Inferior parietal cortex (tissue), 1 donor: ENCODE measurements around the gene INPP1.
A peak's percentile ranks its signal among the peaks of the same experiment; 100 is the strongest.

Experiments used
- DNase-seq: peaks from one replicate; pipeline ENCODE4 v3.0.0-alpha.2; 2016; ENCODE audit errors: extremely low spot score

Gene INPP1

DNA sequence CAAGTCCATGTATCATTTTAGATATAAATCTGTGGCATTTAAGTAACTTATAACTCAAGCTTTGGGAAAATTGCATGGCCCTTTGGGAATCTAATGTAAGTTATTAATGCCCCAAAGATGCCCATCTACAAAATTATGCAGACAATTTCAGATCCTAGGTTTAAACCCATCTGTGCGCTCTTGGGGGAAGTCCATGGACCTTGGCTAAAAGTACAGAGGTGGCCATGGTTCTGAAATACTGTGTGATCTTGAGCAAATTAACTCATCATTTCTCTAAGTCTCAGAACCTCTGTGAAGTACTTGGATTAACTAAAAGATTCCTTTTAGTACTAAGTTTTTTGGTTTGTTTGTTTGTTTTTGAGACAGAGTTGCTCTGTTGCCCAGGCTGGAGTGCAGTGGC lies 19.5 kb downstream of the INPP1 start:
- DNase-seq: no peak

DNA sequence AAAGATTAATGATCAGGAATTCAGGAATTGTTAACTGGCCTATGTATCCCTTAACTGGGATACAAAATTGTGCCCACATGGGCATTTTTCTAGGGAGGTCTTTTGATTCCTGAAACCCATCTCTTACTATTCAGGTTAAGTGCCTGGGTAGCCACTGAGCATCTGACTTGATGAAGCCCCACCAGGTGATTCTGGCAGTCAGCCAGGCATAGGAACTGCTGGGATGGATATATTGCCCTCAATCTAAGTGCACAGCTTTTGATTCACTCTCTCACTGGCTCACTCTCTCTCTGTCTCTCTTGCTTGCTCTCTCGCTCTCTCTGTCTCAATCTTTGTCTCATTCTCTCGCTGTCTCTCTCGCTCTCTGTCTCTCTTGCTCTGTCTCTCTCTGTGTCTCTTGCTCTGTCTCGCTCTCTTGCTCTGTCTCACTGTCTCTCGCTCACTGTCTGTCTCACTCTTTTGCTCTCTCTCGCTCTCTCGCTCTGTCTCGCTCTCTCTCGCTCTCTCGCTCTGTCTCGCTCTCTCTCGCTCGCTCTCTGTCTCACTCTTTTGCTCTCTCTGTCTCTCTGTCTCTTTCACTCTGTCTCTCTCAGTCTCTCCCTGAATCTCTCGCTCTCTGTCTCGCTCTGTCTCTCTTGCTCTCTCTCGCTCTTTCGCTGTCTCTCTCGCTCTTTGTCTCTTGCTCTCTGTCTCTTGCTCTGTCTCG lies 22.3 kb downstream of the INPP1 start:
- DNase-seq: no peak

DNA sequence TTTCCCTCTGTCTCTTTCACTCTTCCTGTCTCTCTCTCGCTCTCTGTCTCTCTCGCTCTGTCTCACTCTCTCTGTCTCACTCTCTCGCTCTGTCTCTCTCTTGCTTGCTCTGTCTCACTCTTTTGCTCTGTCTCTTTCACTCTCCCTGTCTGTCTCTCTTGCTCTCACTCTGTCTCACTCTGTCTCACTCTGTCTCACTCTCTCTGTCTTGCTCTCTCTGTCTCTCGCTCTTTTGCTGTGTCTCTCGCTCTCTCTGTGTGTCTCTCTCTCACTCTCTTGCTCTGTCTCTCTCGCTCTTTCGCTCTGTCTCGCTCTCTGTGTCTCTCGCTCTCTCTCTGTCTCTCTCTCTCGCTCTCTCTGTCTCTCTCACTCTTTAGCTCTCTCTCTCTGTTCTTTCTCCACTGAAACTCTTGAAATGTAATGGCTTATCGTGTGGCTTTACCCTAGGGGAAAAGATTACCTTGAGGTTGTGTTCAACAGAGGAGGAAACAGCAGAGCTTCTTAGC lies 22.9 kb downstream of the INPP1 start:
- no peak for DNase-seq

DNA sequence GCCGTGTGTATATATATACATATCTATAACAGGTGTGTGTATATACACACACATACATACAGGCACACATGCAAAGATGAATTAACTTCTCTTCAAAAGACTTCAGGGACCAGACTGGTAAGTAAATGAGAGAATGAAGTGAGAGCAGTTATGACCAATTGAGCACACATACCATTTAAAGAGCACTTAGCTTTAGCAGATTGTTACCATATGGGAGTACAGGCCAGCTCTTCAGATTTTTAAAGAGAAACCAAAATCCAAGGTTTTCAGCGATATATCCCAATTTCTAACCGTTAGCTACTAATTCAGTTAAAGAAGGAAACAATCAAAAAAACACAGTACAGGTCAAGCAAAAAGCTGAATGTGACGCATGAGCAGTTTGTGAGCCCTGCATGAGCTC lies 23.7 kb downstream of the INPP1 start:
- DNase-seq: no peak

DNA sequence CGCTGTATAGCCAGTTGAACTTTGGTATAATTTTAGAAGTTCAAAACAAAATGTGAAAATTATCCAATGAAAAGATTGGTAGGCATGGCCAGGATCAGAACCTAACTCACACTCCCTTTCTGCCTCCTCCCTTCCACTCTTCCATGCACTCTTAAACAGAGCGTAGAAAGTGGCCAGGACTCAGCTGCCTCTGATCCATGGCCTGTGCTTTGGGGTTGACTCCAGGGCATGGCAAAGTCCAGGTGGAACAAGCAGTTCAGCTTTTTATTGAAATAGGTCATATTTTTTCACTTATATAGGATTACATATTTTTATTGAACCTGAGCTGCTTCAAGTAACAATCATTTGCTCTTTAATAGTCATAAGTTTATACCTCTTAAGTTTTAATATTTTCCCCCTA lies 26.2 kb downstream of the INPP1 start:
- DNase-seq: no peak

DNA sequence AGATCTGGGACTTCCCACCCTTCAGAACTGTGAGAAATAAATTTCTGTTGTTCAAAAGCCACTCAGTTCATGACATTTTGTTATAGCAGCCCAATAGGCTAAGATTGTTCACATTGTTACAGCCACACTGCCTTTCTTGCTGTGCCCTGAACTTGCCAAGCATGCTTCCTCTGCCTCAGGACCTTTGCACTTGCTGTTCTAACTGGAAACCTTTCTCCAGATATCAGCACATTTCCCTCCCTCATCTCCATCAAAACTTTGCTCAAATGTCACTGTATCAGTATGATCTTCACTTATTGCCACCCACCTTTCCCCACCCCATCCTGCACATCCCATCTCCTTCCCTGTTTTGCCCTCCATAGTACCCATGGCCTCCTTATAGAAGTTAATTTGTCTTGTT lies 32.7 kb downstream of the INPP1 start:
- no peak for DNase-seq

DNA sequence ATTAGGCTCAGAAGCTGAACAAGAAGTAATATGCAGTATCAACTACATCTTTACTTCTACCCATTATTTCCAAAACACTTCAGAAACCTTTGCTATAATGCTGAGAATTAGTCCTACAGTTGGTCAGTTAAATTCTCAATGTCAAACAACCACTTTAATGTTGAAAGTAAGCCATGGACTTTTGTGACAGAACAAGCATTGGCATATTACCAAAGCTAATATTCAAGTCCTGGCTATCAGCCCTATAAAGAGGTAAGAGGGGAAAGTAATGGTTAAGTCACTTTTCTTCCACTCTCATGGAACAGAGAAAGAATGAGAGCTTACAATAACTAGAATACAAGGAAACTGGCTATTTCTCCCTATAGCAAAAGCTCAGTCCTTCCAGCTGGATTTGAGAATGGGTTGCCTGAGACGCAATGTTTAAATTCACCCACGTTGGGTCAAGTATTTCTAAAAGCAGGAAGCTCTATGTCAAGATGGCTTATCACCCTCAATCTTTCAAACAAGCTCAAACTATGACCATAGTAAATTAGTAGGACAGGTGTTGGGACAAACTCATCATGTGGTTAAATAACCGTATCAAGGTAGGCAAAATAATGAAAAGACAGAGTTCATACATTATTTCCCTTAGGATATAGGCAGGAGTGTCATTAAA lies 33.3 kb downstream of the INPP1 start:
- no peak for DNase-seq

DNA sequence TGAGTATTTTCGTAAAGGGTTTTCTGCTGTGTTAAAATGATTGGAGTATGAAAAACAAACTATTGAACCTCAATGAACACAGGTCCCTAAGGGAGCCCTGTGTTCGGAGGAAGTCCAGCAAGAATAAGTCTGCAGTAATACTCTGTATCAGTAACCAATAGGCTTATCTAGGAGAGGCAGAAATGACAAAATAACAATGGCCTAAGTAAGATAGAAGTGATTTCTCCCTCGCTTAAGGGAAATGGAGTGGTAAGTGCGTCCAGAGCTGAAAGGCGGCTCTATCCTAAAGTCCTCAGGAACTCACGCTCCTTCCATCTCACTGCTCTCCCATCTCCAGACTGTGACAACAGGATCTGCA lies 35.5 kb downstream of the INPP1 start:
- no peak for DNase-seq

DNA sequence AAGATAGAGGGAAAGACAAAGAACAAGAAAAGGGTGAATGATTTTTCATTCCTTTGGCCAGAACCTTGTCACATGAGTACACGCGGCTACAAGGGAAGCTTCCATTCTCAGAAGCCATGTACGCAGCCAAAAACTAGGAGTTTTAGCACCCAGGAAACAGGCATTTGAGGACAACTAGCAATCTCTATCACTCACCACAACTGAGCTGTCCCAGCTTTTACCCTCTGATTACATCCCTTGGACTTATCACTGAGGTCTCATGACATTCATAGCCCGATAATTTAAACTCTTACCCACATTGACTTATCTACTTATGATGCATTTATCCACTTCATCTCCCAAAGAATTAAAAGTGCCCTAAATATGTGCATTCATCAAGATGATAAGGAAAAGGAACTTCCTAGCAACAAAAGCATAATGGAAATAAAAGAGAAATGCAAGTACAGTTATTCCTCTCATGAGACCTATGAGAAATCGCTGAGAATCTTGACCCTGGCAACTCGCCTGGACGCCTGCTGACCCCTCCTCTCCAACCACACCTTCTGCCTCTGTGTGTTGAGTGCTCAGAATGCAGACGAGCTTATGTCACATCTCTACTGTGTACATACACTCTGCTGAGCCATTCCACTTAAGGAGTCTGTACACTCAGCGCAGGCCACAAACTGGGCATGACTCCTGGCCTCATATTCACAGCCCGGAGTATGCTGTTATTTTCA lies 36.0 kb downstream of the INPP1 start:
- DNase-seq: no peak

DNA sequence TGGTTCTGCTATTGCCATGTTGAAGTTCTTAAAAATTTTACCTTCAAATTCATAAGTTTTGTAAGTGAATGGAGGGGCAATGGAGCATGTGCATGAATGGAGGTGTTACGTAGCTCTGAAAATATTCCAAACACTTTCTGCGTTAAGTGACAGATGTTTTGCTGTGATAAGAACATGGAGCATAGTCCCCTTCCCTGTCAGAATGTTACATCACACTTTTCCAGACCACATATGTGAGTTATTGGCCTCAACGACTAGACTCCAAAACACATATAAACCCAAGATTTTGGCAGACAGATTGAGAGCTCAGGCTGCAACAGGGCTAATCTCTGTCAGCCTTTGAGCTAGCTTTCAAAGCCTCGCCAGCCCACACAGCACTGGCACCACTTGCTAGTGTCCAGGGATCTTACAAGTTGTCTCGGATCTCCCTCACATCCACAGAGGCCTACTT lies 37.6 kb downstream of the INPP1 start:
- no peak for DNase-seq

DNA sequence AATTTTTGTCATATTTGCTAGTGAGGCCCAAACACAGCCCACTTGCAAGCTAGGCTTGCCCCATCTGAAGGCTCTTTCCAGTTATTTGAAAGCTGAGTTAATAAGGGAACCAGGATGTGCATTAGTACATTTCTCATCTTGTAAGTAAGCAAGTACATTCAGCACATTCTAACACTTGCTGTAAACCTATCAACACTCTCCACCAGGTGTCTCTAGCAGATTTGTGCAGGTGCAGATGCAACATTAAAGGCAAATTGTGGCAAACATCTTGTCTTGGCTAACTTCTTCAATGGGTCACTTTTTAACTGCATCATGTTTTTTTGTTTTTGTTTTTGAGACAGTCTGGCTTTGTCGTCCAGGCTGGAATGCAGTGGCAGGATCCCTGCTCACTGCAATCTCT lies 39.5 kb downstream of the INPP1 start:
- DNase-seq: no peak

DNA sequence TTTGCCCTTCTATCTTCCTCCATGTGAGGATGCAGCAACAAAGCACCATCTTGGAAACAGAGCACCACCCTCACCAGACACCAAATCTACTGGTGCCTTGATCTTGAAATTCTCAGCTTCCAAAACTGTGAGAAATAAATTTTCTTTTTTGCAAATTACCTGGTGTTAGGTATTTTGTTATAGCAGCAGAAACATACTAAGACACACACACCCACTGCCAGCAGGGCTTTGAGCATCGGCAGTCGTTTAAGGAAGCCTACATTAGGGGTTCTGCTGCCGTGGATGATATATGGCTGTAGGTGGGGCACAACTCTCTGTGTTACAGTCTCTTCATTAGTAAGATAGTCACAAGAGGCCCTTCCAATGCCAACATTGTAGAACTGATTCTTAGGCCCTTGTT lies 44.0 kb downstream of the INPP1 start:
- no peak for DNase-seq

DNA sequence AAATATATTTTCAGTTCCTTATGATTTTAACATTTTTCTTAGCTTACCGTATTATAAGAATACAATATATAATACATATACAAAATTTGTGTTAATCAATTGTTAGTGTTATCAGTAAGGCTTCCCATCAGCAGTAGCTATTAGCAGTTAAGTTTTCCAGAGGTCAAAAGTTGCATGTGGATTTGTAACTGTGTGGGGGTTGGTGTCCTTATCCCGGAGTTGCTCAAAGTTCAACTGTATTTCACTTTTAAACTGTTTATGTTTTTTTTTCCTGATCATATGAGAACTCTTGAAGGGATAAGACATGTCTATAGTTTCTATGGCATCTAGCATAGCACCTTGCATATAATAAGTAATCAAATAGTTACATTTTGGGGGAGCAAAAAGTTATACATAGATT lies 52.9 kb downstream of the INPP1 start:
- no peak for DNase-seq

DNA sequence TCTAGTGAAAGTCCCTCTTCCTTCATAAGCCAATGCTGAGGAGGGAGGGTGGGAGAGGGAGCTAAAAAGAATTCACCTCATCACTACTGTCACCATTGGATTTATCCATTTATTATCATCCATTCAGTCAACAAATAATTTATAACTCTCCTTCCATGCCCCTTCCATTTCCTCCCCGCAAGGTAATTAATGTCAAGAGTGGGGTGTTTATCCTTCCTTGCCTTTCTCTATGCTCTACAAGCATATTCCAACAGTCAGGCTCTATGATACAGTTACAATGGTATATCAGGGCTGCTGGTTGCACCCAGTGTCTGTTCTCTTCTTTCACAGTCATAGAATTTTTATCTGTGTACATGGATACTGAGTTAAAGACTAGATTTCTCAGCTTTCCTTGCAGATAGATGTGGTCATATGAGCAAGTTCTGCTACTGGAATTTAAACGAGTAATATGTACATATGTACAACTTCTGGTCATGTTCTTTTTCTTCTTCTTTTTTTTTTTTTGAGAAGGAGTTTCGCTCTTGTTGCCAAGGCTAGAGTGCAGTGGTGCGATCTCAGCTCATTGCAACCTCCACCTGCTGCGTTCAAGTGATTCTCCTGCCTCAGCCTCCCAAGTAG lies 59.7 kb downstream of the INPP1 start:
- DNase-seq: no peak

DNA sequence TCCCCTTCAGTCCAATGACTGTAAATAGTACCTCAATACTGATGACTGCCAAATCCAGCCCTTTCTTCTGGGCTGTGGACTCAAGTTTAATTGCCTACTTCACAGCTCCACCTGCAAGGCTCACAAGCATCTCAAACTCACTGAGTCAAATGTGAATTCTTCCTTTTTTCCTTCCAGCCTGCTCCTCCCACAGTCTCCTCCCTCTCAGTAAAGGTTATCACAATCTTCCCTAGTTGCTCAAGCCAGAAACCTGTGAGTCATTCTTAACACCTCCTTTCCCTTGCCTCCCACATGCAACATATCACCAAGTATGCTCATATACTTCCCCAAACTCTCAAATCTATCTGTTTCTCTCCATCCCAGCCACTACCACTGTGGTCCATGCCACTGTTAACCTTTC lies 61.1 kb downstream of the INPP1 start:
- peak; percentile 63 for DNase-seq

DNA sequence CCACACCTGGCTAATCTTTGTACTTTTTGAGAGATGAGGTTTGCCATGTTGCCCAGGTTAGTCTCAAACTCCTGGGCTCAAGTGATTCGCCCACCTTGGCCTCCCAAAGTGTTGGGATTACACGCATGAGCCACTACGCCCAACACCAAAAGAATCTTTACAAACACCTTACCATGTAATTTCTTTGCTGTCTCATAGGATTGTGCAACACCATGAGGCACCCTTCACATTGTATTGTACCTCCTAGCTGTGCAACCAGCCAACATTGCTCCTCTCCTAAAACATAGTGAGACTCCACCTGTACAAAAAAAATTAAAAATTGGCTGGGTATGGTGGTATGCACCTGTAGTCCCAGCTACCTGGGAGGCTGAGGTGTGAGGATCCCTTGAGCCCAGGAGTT lies 61.7 kb downstream of the INPP1 start:
- no peak for DNase-seq

DNA sequence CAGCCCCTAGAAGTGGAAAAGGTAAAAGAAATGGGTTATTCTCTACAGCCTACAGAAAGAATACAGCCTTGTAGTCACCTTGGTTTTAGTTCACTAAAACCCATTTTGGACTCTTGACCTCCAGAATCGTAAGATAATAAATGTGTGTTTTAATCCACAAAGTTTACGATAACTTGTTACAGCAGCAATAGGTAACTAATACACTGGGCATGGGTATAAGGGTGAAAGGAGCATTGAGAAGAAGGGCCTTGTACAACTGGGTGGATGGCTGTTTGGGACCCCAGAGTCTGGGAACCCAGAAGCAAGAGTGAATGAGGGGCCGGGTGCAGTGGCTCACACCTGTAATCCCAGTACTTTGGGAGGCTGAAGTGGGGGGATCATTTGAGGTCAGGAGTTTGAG lies 62.6 kb downstream of the INPP1 start:
- no peak for DNase-seq

DNA sequence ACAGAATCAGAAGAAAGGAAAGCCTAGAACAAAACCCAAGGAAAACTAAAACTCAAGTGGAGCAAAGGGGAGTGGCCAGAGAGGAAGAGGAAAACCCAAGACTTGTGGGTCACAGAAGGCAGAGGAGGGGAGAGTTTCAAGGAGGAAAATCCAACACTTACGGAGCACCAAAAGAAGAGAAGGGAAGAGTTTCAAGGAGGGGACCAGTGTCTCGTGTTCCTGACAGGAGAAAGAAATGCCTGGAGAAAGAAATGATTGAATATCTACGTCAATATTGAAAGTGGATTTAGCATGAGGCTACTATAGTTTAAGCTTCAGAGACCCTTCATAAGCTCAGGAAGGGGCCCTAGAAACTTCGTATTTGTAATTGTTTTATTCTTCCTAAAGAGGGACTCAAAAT lies 63.4 kb downstream of the INPP1 start:
- no peak for DNase-seq

DNA sequence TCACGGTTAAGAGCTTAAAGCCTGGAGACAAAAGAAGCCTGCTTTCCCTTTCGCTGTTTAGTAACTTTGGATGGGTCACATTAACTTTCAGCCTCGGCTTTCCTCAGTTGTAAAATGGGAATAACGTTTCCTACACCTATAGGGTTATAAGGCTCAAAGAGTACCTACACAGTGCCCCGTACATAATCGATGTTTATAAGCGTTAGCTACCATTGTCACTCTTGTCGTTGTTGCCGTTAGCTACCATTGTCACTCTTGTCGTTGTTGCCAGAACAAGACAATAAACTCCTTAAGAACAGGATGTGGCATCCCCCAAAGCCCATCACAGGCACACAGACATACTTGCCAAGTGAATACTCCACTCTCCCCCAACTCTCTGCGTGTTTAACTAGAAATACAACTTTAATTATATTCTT lies 63.9 kb downstream of the INPP1 start:
- peak; percentile 49 for DNase-seq

DNA sequence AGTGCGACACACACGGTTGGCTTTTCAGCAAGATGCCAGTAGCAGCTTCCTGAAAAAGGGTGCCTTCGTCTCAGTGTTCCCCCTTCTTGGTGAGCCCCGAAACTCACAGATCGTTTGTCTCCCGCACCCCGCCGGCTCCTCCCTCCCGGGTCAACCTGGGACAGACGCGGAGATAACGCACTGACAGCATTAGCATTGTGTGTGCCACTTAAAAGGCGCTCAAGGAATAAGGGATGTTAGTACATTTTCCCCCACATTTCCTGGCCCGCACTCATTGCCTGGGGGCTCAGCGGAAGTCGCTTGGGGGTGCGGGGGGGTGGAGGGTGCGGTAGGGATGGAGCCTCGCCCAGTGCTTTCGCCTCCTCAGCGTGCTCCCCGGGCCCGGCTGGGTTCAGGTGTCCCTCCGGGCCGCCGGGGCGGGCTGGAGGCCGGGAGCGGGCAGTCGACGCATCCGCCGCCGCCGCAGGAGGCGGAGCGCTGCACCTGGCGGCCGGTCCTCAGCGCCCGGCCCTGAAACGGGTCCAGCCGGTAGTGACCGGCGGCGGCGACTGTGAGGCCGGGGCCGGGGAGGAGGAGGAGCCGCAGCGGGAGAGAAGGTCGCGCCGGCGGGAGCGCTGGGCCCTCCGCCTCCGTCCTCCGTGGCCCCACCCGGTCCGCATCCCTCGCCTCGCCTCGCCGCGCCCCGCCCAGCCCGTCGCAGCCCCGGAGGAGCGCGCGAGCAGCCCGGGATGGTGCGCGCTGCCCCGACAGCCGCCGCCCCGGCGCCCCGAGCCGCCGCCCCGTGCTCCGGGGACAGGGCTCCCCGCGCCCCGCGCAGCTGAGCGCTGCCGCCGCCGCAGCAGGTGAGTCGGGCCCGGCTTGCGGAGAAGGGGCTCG lies 64.5 kb downstream of the INPP1 start, which contains the start of gene MFSD6:
Gene MFSD6 (plus strand): TSS at position 694 of the 876 bp plus-strand sequence. CDS start 27,675 bp downstream, outside the sequence.
- DNase-seq: peak; percentile 12

DNA sequence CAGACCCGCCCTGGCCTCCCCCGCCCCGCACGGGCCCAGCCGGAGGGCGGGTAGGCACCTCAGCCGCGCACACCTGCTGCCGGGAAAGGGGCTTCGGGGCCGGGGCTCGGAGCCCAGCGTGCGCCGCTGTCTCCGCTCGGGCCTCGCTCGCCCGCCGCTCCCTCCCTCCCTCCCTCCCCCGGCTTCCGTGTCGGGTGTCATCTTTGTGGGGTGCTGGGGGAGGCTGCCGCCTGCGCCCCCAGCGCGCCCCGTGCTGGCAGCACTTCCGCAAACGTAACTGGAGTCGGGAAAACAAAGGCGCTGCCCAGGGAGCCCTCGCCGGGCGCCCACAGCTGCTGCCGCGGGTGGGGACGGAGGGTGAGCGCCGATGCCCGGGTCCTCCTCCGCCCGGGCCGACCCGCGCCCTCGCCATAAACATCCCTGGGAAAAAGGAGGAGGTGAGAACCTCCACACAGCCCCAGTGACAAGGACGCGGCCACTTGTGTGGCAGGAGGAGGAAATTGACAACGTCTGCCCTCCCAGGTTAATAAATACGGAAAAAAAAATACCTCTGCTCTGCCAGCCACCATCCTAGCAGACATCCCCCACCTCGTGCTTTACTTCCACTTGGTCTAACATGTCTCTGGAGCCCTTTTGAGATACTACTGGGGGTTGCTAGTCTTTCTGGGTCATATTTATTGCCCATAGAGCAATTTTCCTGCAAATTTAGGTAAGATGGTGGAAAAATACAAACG lies 65.3 kb downstream of the INPP1 start:
- peak; percentile 63 for DNase-seq
